HG02571 (cell line): ENCODE results near the gene NBPF12.
"Not testable (repeated sequence)": the region's sequence is repeated elsewhere in the genome, so short reads cannot be mapped to it uniquely, and the experiment has no call there.

Source experiments
- ATAC-seq: cut with Tn5 transposase; IDR thresholded peaks from one replicate; pipeline ENCODE4 v1.9.1; 2021; ENCODE audit warnings: mild to moderate bottlenecking, moderate library complexity; ENCODE audit not compliant: unreplicated experiment

NBPF12 gene

DNA sequence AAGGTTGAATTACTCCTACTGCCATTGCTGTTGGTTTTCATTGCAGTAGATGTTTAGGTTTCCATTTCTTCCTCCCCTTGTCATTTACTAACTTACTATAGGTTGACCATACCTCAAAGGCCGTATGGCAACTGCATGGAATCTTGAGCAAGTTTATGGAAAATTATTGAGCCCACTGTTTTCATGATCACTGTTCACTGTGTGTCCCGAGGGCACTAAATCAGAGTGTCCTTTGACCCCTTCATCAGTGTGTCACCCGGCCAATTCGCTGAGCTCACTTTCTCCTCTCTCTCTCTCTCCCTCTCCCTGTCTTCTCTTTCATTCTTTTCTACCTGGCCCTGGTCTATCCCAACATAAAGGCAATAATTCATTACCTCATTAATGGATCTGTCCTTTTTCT lies 47.7 kb downstream of the NBPF12 start:
- not testable (repeated sequence) for ATAC-seq

- not testable (repeated sequence) for ATAC-seq
Observed at GRCh38 chr1:146986450-146986849, 48.3 kb downstream of the NBPF12 start.

- ATAC-seq, result not testable (repeated sequence)
Observed at GRCh38 chr1:146987502-146987901, 49.4 kb downstream of the NBPF12 start.

DNA sequence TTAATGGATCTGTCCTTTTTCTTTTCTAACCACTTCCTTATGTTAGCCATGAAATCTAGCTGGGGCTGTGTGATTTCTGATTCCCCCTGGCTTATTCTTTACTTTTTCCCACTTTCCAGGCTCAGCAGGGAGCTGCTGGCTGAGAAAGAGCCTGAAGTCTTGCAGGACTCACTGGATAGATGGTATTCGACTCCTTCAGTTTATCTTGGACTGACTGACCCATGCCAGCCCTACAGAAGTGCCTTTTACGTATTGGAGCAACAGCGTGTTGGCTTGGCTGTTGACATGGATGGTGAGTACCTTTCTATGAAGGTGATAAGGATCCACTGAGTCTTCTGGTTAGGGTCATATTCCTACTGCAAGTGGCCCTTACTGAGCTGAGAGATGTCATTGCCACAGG lies 51.3 kb downstream of the NBPF12 start:
- ATAC-seq, result not testable (repeated sequence)

GRCh38 chr1:147008495-147008894 lies 70.4 kb downstream of the NBPF12 start:
- not testable (repeated sequence) for ATAC-seq

GRCh38 chr1:147026975-147027374 lies 88.9 kb downstream of the NBPF12 start:
- not testable (repeated sequence) for ATAC-seq

- not testable (repeated sequence) for ATAC-seq
Observed at GRCh38 chr1:147030066-147030653, 92.0 kb downstream of the NBPF12 start.

GRCh38 chr1:147039916-147040315 lies 101.8 kb downstream of the NBPF12 start:
- ATAC-seq, result no peak

GRCh38 chr1:147042891-147043290 lies 104.8 kb downstream of the NBPF12 start:
- ATAC-seq, result not testable (repeated sequence)

DNA sequence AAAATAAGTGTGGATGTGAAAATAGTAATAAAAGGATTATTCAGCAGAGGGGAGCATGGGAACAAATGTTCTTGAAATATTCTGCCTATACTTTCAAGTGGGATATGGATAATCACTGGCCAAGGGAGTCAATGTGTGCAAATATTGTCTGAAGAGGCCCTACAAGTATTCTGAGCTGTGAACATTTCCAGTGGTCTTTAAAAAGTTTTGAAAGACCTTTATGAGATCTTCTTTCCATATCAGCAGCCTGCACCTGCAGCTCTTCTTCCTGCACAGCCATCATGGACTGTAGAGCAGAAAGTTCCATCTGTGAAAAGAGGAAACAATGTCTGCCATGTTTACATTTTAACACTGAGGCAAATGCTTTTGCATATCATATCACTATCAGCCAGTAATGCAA lies 106.4 kb downstream of the NBPF12 start:
- ATAC-seq, result not testable (repeated sequence)
